Activated CD4-positive, alpha-beta memory T cell treated with anti-CD3 and anti-CD28 coated beads for 36 hours (primary cell): ENCODE results near the gene PRR29. TPM values are rescaled to one million over a fixed set of nuclear protein-coding genes. Genes with fewer than 3 reads are reported as not detected.

Source experiments
- CTCF ChIA-PET: fragments of 350-600 bp; sonication (Branson Sonifier 250); formaldehyde crosslinking; loops from one replicate; lab custom pipeline; 2021; ENCODE audit warnings: antibody characterized with exemption, inconsistent platforms; lab: Charles Lee
- POLR2A ChIA-PET: fragments of 350-600 bp; sonication (Branson Sonifier 250); formaldehyde crosslinking; loops from one replicate; lab custom pipeline; 2021; ENCODE audit warnings: antibody characterized with exemption; lab: Charles Lee
- DNase-seq: peaks from one replicate; pipeline ENCODE4 v3.0.0-alpha.2; 2020
- H3K27ac Mint-ChIP-seq: one replicate; pipeline ENCODE4 v1.8.0; 2021; ENCODE audit warnings: mixed read lengths
- H3K27me3 Mint-ChIP-seq: one replicate; pipeline ENCODE4 v1.8.0; 2021; ENCODE audit warnings: mixed read lengths
- H3K36me3 Mint-ChIP-seq: one replicate; pipeline ENCODE4 v1.8.0; 2021; ENCODE audit warnings: mixed read lengths
- H3K4me1 Mint-ChIP-seq: one replicate; pipeline ENCODE4 v1.8.0; 2021; ENCODE audit warnings: low read depth, mixed read lengths
- H3K4me3 Mint-ChIP-seq: one replicate; pipeline ENCODE4 v1.8.0; 2021; ENCODE audit warnings: mild to moderate bottlenecking, mixed read lengths
- H3K9me3 Mint-ChIP-seq: one replicate; pipeline ENCODE4 v1.8.0; 2021; ENCODE audit warnings: mixed read lengths
- intact Hi-C: fragments of 100-400 bp; cut with micrococcal nuclease; formaldehyde crosslinking; loops from one replicate; pipeline ENCODE4 v1.15.1; 2023
- total RNA-seq, 2 experiments: library from RNA; stranded (reverse); gene quantifications; one replicate each; pipeline ENCODE4 v1.2.3, GENCODE V29; 2021

PRR29 gene
- total RNA-seq, 2 experiments from 2014 or later = 2.0 to 3.4 TPM

DNA sequence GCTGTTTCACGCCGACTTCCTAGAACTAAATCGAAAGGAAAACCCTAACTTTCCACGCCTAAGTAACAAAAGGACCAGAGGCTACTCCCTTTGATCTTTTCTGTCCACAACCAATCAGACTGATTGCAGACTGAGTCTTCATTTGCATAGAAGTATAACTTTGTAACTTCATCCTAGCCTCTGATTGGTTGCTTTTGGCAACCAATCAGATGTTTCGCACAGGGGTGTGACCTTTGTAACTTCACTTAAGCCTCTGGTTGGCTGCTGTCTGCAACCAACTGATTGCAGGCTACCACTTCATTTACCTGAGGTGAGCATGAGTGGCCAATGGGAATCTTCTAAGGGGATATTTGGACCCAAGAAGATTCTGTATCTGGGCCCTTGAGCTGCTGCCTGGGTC, 39.7 kb downstream of the PRR29 start:
- Mint-ChIP-seq H3K27ac (no peak overlapping the region), H3K4me3 (no peak overlapping the region), H3K36me3 (peaks cover 20% of the 10 kb centered on the region), H3K9me3 (no peaks in the 10 kb centered on the region), H3K27me3 (no peaks in the 10 kb centered on the region), H3K4me1 (peaks cover 10% of the 10 kb centered on the region)
- ChIA-PET CTCF (interaction anchor here (2.1 kb wide), 1 partner anchor 9 kb away, joined by 15 read pairs; no protein-coding TSS in a partner anchor), POLR2A (no interaction called here)
- DNase-seq = no peak
- intact Hi-C loops = no loop called here

DNA sequence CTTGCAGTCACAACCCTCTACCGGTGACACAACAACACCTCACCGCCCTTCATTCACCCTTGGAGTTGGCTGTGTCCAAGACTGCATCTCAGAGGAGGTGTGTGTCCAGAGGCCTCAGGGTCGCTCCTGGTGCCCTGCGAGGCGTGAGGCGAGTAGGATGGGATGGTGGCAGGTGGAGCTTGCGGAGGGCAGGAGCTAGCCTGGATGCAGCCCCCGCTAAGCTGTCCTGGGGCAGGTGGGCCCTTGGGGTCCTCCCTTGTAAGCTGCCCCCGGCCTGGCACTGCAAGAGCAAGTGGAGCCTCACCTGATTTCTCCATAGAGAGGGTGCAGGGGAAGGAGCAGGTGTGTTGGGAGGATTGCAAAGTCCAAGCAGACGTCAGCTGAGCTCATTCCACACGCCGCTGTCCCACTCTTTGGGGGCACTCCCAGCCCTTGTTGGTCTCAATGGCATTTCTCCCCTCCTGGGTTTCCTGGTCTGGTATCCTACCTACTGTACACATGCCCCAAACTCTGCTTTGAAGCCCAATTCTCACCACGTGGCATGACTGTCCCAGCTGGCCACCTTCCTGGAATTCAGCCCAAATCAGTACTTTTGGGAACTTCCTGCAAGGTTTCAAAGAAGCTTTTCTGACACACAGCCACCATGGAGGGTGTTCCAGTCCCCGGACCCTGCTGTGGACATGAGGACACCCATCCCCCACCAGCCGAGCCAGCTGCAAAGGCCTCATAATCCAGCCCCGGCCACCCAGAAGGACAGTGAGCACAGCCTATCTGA, 40.4 kb downstream of the PRR29 start:
- H3K36me3 Mint-ChIP-seq = peaks cover 23% of the 10 kb centered on the region
- no peak for DNase-seq
- ChIA-PET POLR2A (no interaction called here), CTCF (interaction anchor here (0.7 to 2.1 kb wide), 4 partner anchors 9 to 95 kb away, joined by 3 to 15 read pairs (median 4); no protein-coding TSS in a partner anchor)
- H3K4me3 Mint-ChIP-seq = no peak overlapping the region
- peaks cover 10% of the 10 kb centered on the region for H3K4me1 Mint-ChIP-seq
- intact Hi-C loops = no loop called here
- H3K9me3 Mint-ChIP-seq = no peaks in the 10 kb centered on the region
- H3K27ac Mint-ChIP-seq = no peak overlapping the region
- no peaks in the 10 kb centered on the region for H3K27me3 Mint-ChIP-seq

DNA sequence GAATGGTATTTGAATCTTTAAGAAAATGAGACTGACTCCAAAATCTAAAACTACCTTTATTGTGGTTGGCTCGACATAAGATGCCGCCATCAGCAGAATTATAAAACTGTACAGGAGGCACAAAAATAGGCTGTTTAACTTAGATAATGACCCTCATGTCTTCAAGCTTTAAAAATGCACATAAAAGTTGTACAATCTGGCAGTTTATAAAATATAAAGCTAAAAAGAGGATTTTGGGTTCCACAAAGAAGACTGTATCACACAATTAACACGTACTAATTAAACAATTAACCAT, 40.9 kb downstream of the PRR29 start:
- Mint-ChIP-seq H3K4me3 (no peak overlapping the region), H3K9me3 (no peaks in the 10 kb centered on the region), H3K36me3 (peaks cover 28% of the 10 kb centered on the region), H3K27me3 (no peaks in the 10 kb centered on the region), H3K4me1 (peaks cover 10% of the 10 kb centered on the region), H3K27ac (no peak overlapping the region)
- CTCF ChIA-PET = interaction anchor here (0.7 to 2.1 kb wide), 4 partner anchors 10 to 94 kb away, joined by 3 to 15 read pairs (median 4); no protein-coding TSS in a partner anchor
- DNase-seq = no peak
- intact Hi-C loops = no loop called here
- POLR2A ChIA-PET = no interaction called here

GRCh38 chr17:64040206-64040605, 42.1 kb downstream of the PRR29 start:
- intact Hi-C loops = no loop called here
- H3K4me1 Mint-ChIP-seq = peaks cover 10% of the 10 kb centered on the region
- ChIA-PET CTCF (interaction anchor here (1.5 to 4.1 kb wide), 2 partner anchors 11 to 191 kb away, joined by 3 to 31 read pairs; no protein-coding TSS in a partner anchor), POLR2A (no interaction called here)
- H3K9me3 Mint-ChIP-seq = no peaks in the 10 kb centered on the region
- no peak overlapping the region for H3K4me3 Mint-ChIP-seq
- H3K27me3 Mint-ChIP-seq = no peaks in the 10 kb centered on the region
- H3K27ac Mint-ChIP-seq = no peak overlapping the region
- no peak for DNase-seq
- H3K36me3 Mint-ChIP-seq = peaks cover 38% of the 10 kb centered on the region

GRCh38 chr17:64041912-64042311, 43.8 kb downstream of the PRR29 start:
- Mint-ChIP-seq H3K27ac (peak overlapping the region; percentile 47), H3K36me3 (peaks cover 49% of the 10 kb centered on the region), H3K4me1 (peaks cover 10% of the 10 kb centered on the region), H3K4me3 (no peak overlapping the region), H3K27me3 (no peaks in the 10 kb centered on the region), H3K9me3 (no peaks in the 10 kb centered on the region)
- ChIA-PET POLR2A (interaction anchor here (0.9 to 1.4 kb wide), 3 partner anchors 19 to 104 kb away, joined by 3 to 7 read pairs (median 3); no protein-coding TSS in a partner anchor), CTCF (interaction anchor here (0.7 to 4.1 kb wide), 10 partner anchors 9 to 193 kb away, joined by 3 to 31 read pairs (median 4); partner anchors contain the start of genes GH1 and ICAM2)
- intact Hi-C loops = no loop called here
- DNase-seq = no peak

GRCh38 chr17:64042700-64043485, 44.7 kb downstream of the PRR29 start:
- no peak for DNase-seq
- CTCF ChIA-PET = interaction anchor here (0.7 to 4.1 kb wide), 9 partner anchors 8 to 124 kb away, joined by 3 to 31 read pairs (median 4); partner anchors contain the start of genes GH1 and ICAM2
- Mint-ChIP-seq H3K4me3 (no peak overlapping the region), H3K36me3 (peaks cover 52% of the 10 kb centered on the region), H3K27me3 (no peaks in the 10 kb centered on the region), H3K4me1 (peaks cover 10% of the 10 kb centered on the region), H3K27ac (no peak overlapping the region), H3K9me3 (no peaks in the 10 kb centered on the region)
- POLR2A ChIA-PET = interaction anchor here (1.2 to 1.4 kb wide), 2 partner anchors 18 to 103 kb away, joined by 3 to 7 read pairs; no protein-coding TSS in a partner anchor
- intact Hi-C loops = no loop called here

GRCh38 chr17:64045176-64045575, 47.0 kb downstream of the PRR29 start:
- DNase-seq = no peak
- Mint-ChIP-seq H3K9me3 (no peaks in the 10 kb centered on the region), H3K27ac (peak overlapping the region; percentile 5), H3K4me3 (no peak overlapping the region), H3K4me1 (peaks cover 15% of the 10 kb centered on the region), H3K27me3 (no peaks in the 10 kb centered on the region), H3K36me3 (peaks cover 68% of the 10 kb centered on the region)
- intact Hi-C loops = no loop called here
- POLR2A ChIA-PET = no interaction called here
- CTCF ChIA-PET = interaction anchor here (1.7 to 3.6 kb wide), 2 partner anchors 16 to 89 kb away, joined by 9 to 31 read pairs; no protein-coding TSS in a partner anchor

- Mint-ChIP-seq H3K36me3 (peaks cover 80% of the 10 kb centered on the region), H3K9me3 (no peaks in the 10 kb centered on the region), H3K4me3 (no peak overlapping the region), H3K27ac (peak overlapping the region; percentile 45), H3K27me3 (no peaks in the 10 kb centered on the region), H3K4me1 (peaks cover 27% of the 10 kb centered on the region)
- CTCF ChIA-PET = interaction anchor here (0.6 to 9.1 kb wide), 5 partner anchors 23 to 103 kb away, joined by 3 to 89 read pairs (median 12); partner anchors contain the start of gene ERN1
- POLR2A ChIA-PET = interaction anchor here (1.4 kb wide), 1 partner anchor 81 kb away, joined by 5 read pairs; the partner anchor contains the start of gene ERN1
- intact Hi-C loops = no loop called here
- DNase-seq = no peak
Measured at GRCh38 chr17:64048805-64049204, 50.7 kb downstream of the PRR29 start.

- Mint-ChIP-seq H3K4me1 (peaks cover 29% of the 10 kb centered on the region), H3K27me3 (no peaks in the 10 kb centered on the region), H3K36me3 (peaks cover 79% of the 10 kb centered on the region), H3K9me3 (no peaks in the 10 kb centered on the region), H3K27ac (peak overlapping the region; percentile 93), H3K4me3 (no peak overlapping the region)
- intact Hi-C loops = no loop called here
- ChIA-PET POLR2A (interaction anchor here (0.6 to 1.0 kb wide), 3 partner anchors 31 to 167 kb away, joined by 3 read pairs; no protein-coding TSS in a partner anchor), CTCF (interaction anchor here (0.8 to 9.1 kb wide), 8 partner anchors 9 to 164 kb away, joined by 3 to 89 read pairs (median 4); partner anchors contain the start of gene ERN1)
- DNase-seq = no peak
Measured at GRCh38 chr17:64051153-64051552, 53.0 kb downstream of the PRR29 start.

- CTCF ChIA-PET = interaction anchor here (1.2 to 9.1 kb wide), 3 partner anchors 24 to 79 kb away, joined by 9 to 89 read pairs (median 10); partner anchors contain the start of gene ERN1
- Mint-ChIP-seq H3K36me3 (peaks cover 77% of the 10 kb centered on the region), H3K27me3 (no peaks in the 10 kb centered on the region), H3K9me3 (no peaks in the 10 kb centered on the region), H3K4me1 (peaks cover 44% of the 10 kb centered on the region), H3K4me3 (no peak overlapping the region), H3K27ac (peak overlapping the region; percentile 41)
- no peak for DNase-seq
- intact Hi-C loops = no loop called here
- POLR2A ChIA-PET = no interaction called here
Measured at GRCh38 chr17:64053101-64053500, 55.0 kb downstream of the PRR29 start.
